GM21786 (cell line): ENCODE data around the gene ZSWIM8.

ENCODE experiments used
- ATAC-seq: cut with Tn5 transposase; IDR thresholded peaks from one replicate; pipeline ENCODE4 v1.9.1; 2021; ENCODE audit not compliant: unreplicated experiment

Gene ZSWIM8

GRCh38 chr10:73840056-73840402 is 54.6 kb downstream of the ZSWIM8 start:
- ATAC-seq: no peak

- ATAC-seq: no peak
Observed at GRCh38 chr10:73840403-73841060, 55.1 kb downstream of the ZSWIM8 start.

GRCh38 chr10:73841061-73841421 is 55.6 kb downstream of the ZSWIM8 start:
- ATAC-seq: no peak

GRCh38 chr10:73841526-73842285 is 56.3 kb downstream of the ZSWIM8 start:
- ATAC-seq: no peak

- no peak for ATAC-seq
Observed at GRCh38 chr10:73842349-73842748, 56.9 kb downstream of the ZSWIM8 start.

GRCh38 chr10:73843261-73843660 is 57.9 kb downstream of the ZSWIM8 start:
- no peak for ATAC-seq

- no peak for ATAC-seq
Observed at GRCh38 chr10:73847031-73847430, 61.6 kb downstream of the ZSWIM8 start.

GRCh38 chr10:73848821-73849489 is 63.5 kb downstream of the ZSWIM8 start:
- peak; percentile 95 for ATAC-seq

GRCh38 chr10:73850211-73850610 is 64.8 kb downstream of the ZSWIM8 start:
- ATAC-seq: no peak

GRCh38 chr10:73850863-73851461 is 65.6 kb downstream of the ZSWIM8 start:
- ATAC-seq: no peak
